HG02970 (cell line): Measurements from ENCODE around the gene MRPL9.

Source experiments
- ATAC-seq: cut with Tn5 transposase; IDR thresholded peaks from one replicate; pipeline ENCODE4 v1.9.1; 2021; ENCODE audit warnings: mild to moderate bottlenecking, moderate library complexity, moderate number of reproducible peaks; ENCODE audit not compliant: unreplicated experiment, low FRiP score

MRPL9 gene

GRCh38 chr1:151762941-151763921, at the start of gene MRPL9:
TSS of gene MRPL9 (minus strand) at chr1:151763496. CDS start at chr1:151763479, 17 bp downstream.
- peak; percentile 80 for ATAC-seq

- ATAC-seq = no peak
Observed at GRCh38 chr1:151811181-151811580, 47.9 kb upstream of the MRPL9 start.

GRCh38 chr1:151809985-151810556, 46.8 kb upstream of the MRPL9 start:
- ATAC-seq = no peak

GRCh38 chr1:151809290-151809984, 46.1 kb upstream of the MRPL9 start:
- ATAC-seq = no peak

GRCh38 chr1:151807766-151808165, 44.5 kb upstream of the MRPL9 start:
- ATAC-seq = no peak

- ATAC-seq = no peak
Observed at GRCh38 chr1:151807131-151807530, 43.8 kb upstream of the MRPL9 start.

- ATAC-seq = no peak
Observed at GRCh38 chr1:151806170-151806569, 42.9 kb upstream of the MRPL9 start.

GRCh38 chr1:151805066-151805820, 41.9 kb upstream of the MRPL9 start, which contains the start of gene LINGO4:
TSS of gene LINGO4 (minus strand) at chr1:151805419. CDS start at chr1:151802704, 2,715 bp downstream.
- no peak for ATAC-seq

GRCh38 chr1:151803915-151804314, 40.6 kb upstream of the MRPL9 start:
- ATAC-seq = no peak

- no peak for ATAC-seq
Observed at GRCh38 chr1:151803164-151803563, 39.9 kb upstream of the MRPL9 start.

- no peak for ATAC-seq
Observed at GRCh38 chr1:151802372-151802771, 39.1 kb upstream of the MRPL9 start.

GRCh38 chr1:151801846-151802245, 38.5 kb upstream of the MRPL9 start:
- ATAC-seq = no peak

GRCh38 chr1:151801310-151801820, 38.1 kb upstream of the MRPL9 start:
- ATAC-seq = no peak

- no peak for ATAC-seq
Observed at GRCh38 chr1:151800830-151801229, 37.5 kb upstream of the MRPL9 start.

GRCh38 chr1:151799179-151800022, 36.1 kb upstream of the MRPL9 start:
- ATAC-seq = no peak

GRCh38 chr1:151798571-151798970, 35.3 kb upstream of the MRPL9 start:
- ATAC-seq = no peak

GRCh38 chr1:151790940-151791651, 27.8 kb upstream of the MRPL9 start:
- ATAC-seq = peak; percentile 8

- peak; percentile 98 for ATAC-seq
Observed at GRCh38 chr1:151790071-151790939, 27.0 kb upstream of the MRPL9 start, which contains the start of gene TDRKH. TSS of gene TDRKH (minus strand) at chr1:151790500. CDS start at chr1:151783022, 7,478 bp downstream.
